HG02840 (cell line): ENCODE measurements around the gene FAM168A.

Experiments used
- ATAC-seq: cut with Tn5 transposase; IDR thresholded peaks from one replicate; pipeline ENCODE4 v1.9.1; 2021; ENCODE audit warnings: mild to moderate bottlenecking, moderate library complexity, moderate number of reproducible peaks; ENCODE audit not compliant: unreplicated experiment, low FRiP score

The FAM168A gene

GRCh38 chr11:73564903-73565302, 33.0 kb downstream of the FAM168A start:
- no peak for ATAC-seq

DNA sequence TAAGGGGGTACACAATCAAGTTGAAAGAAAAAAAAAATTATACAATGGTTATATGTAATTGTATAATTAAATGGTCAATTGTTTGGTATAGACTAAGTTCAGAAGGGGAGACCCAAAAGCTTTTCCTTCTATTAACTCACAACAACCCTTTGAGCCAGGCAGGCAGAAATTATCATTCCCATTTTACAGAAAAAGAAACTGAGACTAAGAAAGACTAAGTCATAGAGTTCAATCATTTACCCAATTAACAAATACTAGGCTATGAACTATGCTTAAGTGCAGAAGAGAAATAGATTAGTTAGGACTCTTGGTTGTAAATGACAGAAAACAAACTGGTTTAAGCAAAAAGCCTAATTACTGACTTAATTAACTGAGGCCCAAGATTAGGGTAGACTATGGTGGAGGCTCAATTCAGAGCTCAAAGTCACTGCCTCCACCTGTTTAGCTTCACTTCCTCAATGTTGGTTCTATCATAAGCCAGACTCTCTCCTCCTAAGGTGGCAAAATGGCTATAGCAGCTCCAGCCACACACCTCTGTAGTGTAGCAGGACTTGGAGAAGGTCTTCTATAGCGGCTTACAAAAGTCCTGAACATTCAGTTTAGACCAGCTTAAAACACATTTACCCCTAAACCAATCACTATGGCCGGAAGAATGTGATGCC, 34.2 kb downstream of the FAM168A start:
- ATAC-seq: no peak

- no peak for ATAC-seq
These were observed 38.2 kb downstream of the FAM168A start for GRCh38 chr11:73559743-73560142.

DNA sequence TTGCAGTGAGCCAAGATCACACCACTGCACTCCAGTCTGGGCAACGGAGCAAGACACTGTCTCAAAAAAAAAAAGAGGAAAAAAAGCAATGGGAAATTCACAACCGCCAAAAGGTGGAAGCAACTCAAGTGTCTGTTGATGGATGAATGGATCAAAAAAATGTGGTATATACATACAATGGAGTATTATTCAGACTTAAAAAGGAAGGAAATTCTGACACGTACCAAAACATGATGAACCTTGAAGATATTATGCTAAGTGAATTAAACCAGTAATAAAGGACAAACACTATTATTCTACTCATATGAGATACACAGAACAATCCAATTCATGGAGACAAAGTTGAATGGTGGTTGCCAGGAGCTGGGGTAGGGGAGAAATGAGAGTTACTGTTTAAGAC, 40.9 kb downstream of the FAM168A start:
- no peak for ATAC-seq

DNA sequence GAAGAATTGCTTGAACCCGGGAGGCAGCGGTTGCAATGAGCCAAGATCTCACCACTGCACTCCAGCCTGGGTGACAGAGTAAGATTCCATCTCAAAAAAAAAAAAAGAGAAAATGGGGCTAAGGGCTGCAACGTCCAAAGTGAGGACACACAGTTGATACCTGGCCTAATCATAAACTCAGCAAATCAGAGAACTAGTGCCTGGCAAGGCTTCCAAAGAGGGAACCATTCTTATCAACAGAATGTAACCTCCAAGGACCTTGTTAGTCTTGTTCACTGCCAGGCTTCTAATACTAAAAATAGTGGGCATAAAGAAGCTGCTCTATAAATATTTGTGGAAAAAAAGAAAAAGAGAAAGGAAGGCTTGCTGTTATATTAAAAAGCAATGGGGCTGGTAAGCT, 42.3 kb downstream of the FAM168A start:
- ATAC-seq: no peak

DNA sequence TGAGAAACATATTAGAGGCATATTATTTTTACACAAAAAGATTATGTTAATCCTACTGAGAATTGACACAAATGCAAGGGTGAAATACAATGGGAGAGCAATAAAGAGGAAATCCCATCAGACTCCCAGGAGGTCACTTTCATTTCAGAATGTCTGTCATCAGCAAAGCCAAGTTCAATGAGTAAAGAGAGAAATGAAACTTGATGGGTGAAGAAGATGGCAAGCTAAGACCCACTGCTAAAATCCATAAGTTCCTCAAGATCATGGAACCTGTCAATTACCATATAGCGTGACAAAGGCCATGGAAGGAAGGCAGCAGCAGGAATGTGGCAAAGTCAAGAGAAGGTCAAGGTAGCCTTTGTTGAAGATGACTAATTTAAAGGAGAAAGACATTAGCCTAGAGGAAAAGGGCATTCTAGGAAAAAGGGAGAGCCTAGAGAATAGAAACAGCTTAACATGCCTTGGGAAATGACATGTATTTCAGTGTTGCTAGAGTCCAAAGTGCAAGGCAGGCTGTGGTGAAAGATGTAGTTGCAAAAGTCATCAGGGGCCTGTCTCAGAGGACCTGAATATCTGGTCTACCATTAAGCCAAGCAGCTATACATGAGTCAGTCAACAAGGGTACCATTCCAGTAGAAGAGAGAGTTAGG, 43.1 kb downstream of the FAM168A start:
- no peak for ATAC-seq

DNA sequence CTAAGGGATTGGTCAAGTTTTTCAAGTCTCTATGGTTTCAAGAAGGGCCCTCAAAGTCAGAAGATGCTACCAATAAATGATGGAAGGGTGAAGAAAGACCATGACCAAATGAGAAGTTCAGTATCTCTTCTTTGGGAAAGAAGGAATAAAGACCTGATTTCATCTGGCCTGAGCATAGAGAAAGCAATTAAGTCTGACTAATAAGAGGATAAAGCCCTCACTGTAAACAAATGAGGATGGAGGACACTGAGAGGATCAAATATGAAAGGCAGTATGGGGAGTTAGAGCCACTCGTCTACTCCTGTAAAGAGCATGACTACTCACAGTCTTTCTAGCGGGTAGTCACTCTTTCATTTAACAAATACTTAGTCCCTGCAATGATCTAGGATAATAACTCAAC, 44.6 kb downstream of the FAM168A start:
- ATAC-seq: no peak

DNA sequence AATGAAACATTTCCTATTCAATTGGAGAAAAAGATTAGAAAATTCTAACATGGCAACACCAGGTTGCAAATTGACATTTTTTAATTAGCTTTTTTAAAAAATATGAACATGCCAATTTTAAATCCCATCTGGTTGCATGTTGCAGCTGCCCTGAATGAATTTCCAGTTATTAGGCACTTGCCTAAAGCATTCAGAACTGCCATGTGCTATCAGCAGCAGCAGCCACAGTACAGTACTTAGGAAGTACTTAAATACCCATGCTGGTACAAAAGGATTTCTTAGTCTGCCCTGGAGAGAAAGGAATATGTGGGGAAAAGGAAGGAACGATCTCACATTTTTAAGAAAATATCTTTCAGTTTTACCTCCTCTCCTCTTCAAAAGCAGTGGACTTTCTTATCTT, 46.2 kb downstream of the FAM168A start:
- no peak for ATAC-seq

- ATAC-seq: no peak
These were observed 48.5 kb downstream of the FAM168A start for GRCh38 chr11:73549376-73549775.

- no peak for ATAC-seq
These were observed 50.0 kb downstream of the FAM168A start for GRCh38 chr11:73547706-73548595.

- ATAC-seq: no peak
These were observed 55.7 kb downstream of the FAM168A start for GRCh38 chr11:73542175-73542574.

DNA sequence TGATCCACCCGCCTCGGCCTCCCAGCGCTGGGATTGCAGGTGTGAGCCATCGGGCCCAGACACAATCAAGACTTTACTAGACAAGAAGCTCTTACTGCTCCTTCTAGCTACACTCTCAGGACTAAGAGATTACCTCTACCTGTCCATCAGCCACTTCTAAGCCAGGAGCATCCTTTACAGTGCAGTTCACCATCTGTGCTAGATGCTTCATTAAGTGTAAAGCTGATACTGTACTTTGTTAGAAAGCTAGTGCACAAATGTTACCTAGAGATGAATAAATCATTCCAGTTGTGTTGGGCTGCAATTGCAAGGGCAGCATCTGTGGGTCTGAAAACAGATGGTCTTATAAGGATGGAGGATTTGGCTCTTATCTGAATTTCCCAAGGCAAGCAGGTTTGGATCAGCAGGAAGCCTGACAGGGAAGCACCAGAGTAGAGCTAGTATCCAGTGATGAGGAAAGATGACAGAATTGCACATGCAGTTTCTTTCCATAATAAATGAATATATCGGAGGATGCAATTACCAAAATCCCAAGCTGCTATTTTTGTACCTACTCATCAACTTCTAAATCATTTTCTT, 58.3 kb downstream of the FAM168A start:
- ATAC-seq: no peak

- no peak for ATAC-seq
These were observed 59.5 kb downstream of the FAM168A start for GRCh38 chr11:73538381-73538872.

GRCh38 chr11:73537969-73538368, 59.9 kb downstream of the FAM168A start:
- no peak for ATAC-seq

- ATAC-seq: no peak
These were observed 61.0 kb downstream of the FAM168A start for GRCh38 chr11:73536961-73537360.

DNA sequence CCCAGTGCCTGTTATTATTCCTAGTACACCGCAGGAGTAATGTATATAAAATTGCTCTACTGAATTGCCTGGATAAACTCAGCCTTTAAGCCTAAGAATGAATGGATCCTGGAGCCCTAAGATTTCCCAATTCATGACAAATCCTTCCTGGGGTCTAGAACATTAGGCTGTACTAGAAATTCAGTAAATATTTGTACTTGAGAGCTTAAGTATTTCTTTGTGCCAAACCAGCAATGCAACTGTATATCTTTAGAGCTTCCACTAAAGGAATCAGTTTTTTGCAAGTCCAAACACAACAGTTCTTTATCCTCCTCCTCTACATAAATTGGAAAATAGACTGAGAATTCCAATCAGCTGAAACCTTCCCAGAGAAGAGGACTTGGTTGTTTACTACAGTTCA, 65.6 kb downstream of the FAM168A start:
- ATAC-seq: no peak

DNA sequence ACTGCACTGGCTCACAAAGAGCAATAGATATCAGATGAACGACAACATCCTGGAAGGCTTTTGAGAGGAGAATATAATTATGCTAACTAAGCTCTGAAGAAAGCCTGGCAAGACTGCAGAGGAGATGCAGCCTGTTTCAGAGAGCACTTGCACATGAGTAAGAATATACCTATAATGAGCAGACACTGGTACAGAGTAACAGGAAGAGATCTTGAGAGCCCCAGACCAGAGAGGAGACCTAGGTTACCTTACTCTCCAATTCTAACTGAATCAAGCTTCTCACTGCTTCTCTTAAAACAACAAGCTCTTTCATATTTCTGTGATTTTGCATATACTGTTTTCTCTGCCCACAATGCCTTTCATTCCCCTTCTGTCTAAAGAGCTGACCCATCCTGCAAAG, 66.5 kb downstream of the FAM168A start:
- no peak for ATAC-seq

- no peak for ATAC-seq
These were observed 67.8 kb downstream of the FAM168A start for GRCh38 chr11:73530109-73530508.

GRCh38 chr11:73529204-73529530, 68.7 kb downstream of the FAM168A start:
- no peak for ATAC-seq

DNA sequence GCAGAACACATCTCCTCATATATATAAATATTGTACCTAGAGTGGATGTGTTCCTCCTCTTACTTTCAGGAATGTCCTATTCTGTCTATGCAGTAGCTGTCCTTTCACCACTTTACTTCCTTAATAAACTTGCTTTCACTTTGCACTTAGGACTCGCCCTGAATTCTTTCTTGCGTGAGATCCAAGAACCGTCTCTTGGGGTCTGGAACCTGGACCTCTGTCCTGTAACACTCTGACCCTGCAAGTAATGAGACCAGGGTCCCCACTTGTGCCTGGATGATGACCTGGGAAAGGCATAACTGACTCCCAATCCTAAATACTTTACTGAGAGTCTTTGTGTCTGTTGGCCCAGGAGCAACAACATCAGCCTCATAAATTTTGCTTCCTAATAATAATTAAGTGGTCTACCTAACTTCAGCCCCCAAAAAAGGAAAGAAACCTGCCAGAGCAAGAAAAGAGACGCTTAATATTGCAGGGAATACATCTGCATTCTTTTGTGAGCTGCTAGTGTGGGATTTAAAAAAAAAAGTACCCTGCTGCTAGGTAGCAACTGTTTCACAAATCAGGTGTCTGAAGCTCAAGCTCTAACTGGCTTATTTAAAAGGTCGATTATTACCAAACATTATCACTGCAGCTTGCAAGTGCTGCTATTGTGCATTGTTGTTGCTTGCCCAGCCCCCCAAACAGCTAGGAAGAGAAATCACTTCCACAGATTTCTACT, 69.3 kb downstream of the FAM168A start:
- ATAC-seq: no peak
